HAP-1 (cell line): ENCODE data around the gene IGFBP5.

ENCODE experiments used
- DNase-seq, 2 experiments: peaks; one replicate each; pipeline ENCODE4 v3.0.0-alpha.2; 2016 to 2020; ENCODE audit warnings: low spot score in 2 of 2
- H3K27me3 ChIP-seq: fragments of 250-450 bp; sonication (Bioruptor Pico); 2 replicates; pipeline ENCODE4 v1.5.1; 2020; ENCODE audit warnings: low read depth, mild to moderate bottlenecking, moderate library complexity
- H3K36me3 ChIP-seq: fragments of 250-450 bp; sonication (Bioruptor Pico); replicated peaks from 2 replicates; pipeline ENCODE4 v1.5.1; 2020; ENCODE audit warnings: mild to moderate bottlenecking
- H3K4me1 ChIP-seq: fragments of 250-450 bp; sonication (Bioruptor Pico); 2 replicates; pipeline ENCODE4 v1.5.1; 2020; ENCODE audit warnings: mild to moderate bottlenecking
- H3K4me3 ChIP-seq: fragments of 250-450 bp; sonication (Bioruptor Pico); 2 replicates; pipeline ENCODE4 v1.5.1; 2020; ENCODE audit warnings: mild to moderate bottlenecking, moderate library complexity
- H3K9me3 ChIP-seq: fragments of 250-450 bp; sonication (Bioruptor Pico); 2 replicates; pipeline ENCODE4 v1.5.1; 2020; ENCODE audit warnings: mild to moderate bottlenecking, moderate library complexity
- in situ Hi-C: fragments of 300-500 bp; cut with MboI; formaldehyde crosslinking; loops from 3 replicates; pipeline ENCODE4 v1.14.3; 2020; ENCODE audit warnings: low sequenced_read_pairs, inconsistent platforms, mixed read lengths

The IGFBP5 gene

GRCh38 chr2:216727346-216728122 is 32.2 kb upstream of the IGFBP5 start:
- Histone ChIP-seq H3K27me3 (no peaks in the 10 kb centered on the region), H3K4me1 (no peaks in the 10 kb centered on the region), H3K36me3 (no peaks in the 10 kb centered on the region), H3K4me3 (no peak overlapping the region), H3K9me3 (no peaks in the 10 kb centered on the region)
- in situ Hi-C loops, result no loop called here
- no peak for DNase-seq

GRCh38 chr2:216724190-216724589 is 28.8 kb upstream of the IGFBP5 start:
- in situ Hi-C loops, result no loop called here
- no peak overlapping the region for H3K4me3 ChIP-seq
- no peaks in the 10 kb centered on the region for H3K4me1 ChIP-seq
- DNase-seq, result no peak
- H3K36me3 ChIP-seq, result no peaks in the 10 kb centered on the region
- H3K9me3 ChIP-seq, result no peaks in the 10 kb centered on the region
- H3K27me3 ChIP-seq, result no peaks in the 10 kb centered on the region

- Histone ChIP-seq H3K27me3 (no peaks in the 10 kb centered on the region), H3K4me1 (no peaks in the 10 kb centered on the region), H3K36me3 (no peaks in the 10 kb centered on the region), H3K9me3 (no peaks in the 10 kb centered on the region), H3K4me3 (no peak overlapping the region)
- in situ Hi-C loops, result no loop called here
- no peak for DNase-seq
Observed at GRCh38 chr2:216721141-216721540, 25.8 kb upstream of the IGFBP5 start.

GRCh38 chr2:216720722-216721121 is 25.4 kb upstream of the IGFBP5 start:
- Histone ChIP-seq H3K27me3 (no peaks in the 10 kb centered on the region), H3K9me3 (no peaks in the 10 kb centered on the region), H3K4me3 (no peak overlapping the region), H3K36me3 (no peaks in the 10 kb centered on the region), H3K4me1 (no peaks in the 10 kb centered on the region)
- in situ Hi-C loops, result no loop called here
- no peak for DNase-seq

GRCh38 chr2:216717907-216718615 is 22.7 kb upstream of the IGFBP5 start:
- no peaks in the 10 kb centered on the region for H3K27me3 ChIP-seq
- no peak for DNase-seq
- H3K9me3 ChIP-seq, result no peaks in the 10 kb centered on the region
- no peak overlapping the region for H3K4me3 ChIP-seq
- H3K36me3 ChIP-seq, result no peaks in the 10 kb centered on the region
- H3K4me1 ChIP-seq, result no peaks in the 10 kb centered on the region
- in situ Hi-C loops, result no loop called here

- H3K4me3 ChIP-seq, result no peak overlapping the region
- no peak for DNase-seq
- H3K36me3 ChIP-seq, result no peaks in the 10 kb centered on the region
- no peaks in the 10 kb centered on the region for H3K9me3 ChIP-seq
- in situ Hi-C loops, result no loop called here
- no peaks in the 10 kb centered on the region for H3K4me1 ChIP-seq
- no peaks in the 10 kb centered on the region for H3K27me3 ChIP-seq
Observed at GRCh38 chr2:216717491-216717901, 22.1 kb upstream of the IGFBP5 start.

- DNase-seq, result no peak
- Histone ChIP-seq H3K36me3 (no peaks in the 10 kb centered on the region), H3K9me3 (no peaks in the 10 kb centered on the region), H3K4me3 (no peak overlapping the region), H3K4me1 (no peaks in the 10 kb centered on the region), H3K27me3 (no peaks in the 10 kb centered on the region)
- in situ Hi-C loops, result no loop called here
Observed at GRCh38 chr2:216716109-216716508, 20.8 kb upstream of the IGFBP5 start.

- no peak for DNase-seq
- no peaks in the 10 kb centered on the region for H3K4me1 ChIP-seq
- H3K27me3 ChIP-seq, result no peaks in the 10 kb centered on the region
- H3K9me3 ChIP-seq, result no peaks in the 10 kb centered on the region
- no peak overlapping the region for H3K4me3 ChIP-seq
- in situ Hi-C loops, result no loop called here
- no peaks in the 10 kb centered on the region for H3K36me3 ChIP-seq
Observed at GRCh38 chr2:216715402-216715974, 20.1 kb upstream of the IGFBP5 start.

GRCh38 chr2:216714376-216714775 is 19.0 kb upstream of the IGFBP5 start:
- in situ Hi-C loops, result no loop called here
- H3K4me3 ChIP-seq, result no peak overlapping the region
- H3K36me3 ChIP-seq, result no peaks in the 10 kb centered on the region
- H3K9me3 ChIP-seq, result no peaks in the 10 kb centered on the region
- H3K4me1 ChIP-seq, result no peaks in the 10 kb centered on the region
- H3K27me3 ChIP-seq, result no peaks in the 10 kb centered on the region
- DNase-seq, result no peak

- Histone ChIP-seq H3K9me3 (no peaks in the 10 kb centered on the region), H3K27me3 (no peaks in the 10 kb centered on the region), H3K4me1 (no peaks in the 10 kb centered on the region), H3K36me3 (no peaks in the 10 kb centered on the region), H3K4me3 (no peak overlapping the region)
- in situ Hi-C loops, result no loop called here
- DNase-seq, result no peak
Observed at GRCh38 chr2:216713691-216714336, 18.5 kb upstream of the IGFBP5 start.

GRCh38 chr2:216711348-216711747 is 16.0 kb upstream of the IGFBP5 start:
- Histone ChIP-seq H3K4me1 (no peaks in the 10 kb centered on the region), H3K36me3 (no peaks in the 10 kb centered on the region), H3K9me3 (no peaks in the 10 kb centered on the region), H3K4me3 (no peak overlapping the region), H3K27me3 (no peaks in the 10 kb centered on the region)
- no peak for DNase-seq
- in situ Hi-C loops, result no loop called here

GRCh38 chr2:216710551-216711301 is 15.4 kb upstream of the IGFBP5 start:
- Histone ChIP-seq H3K9me3 (no peaks in the 10 kb centered on the region), H3K36me3 (no peaks in the 10 kb centered on the region)

GRCh38 chr2:216702756-216703155 is 7.4 kb upstream of the IGFBP5 start:
- Histone ChIP-seq H3K9me3 (no peaks in the 10 kb centered on the region), H3K4me3 (no peak overlapping the region), H3K36me3 (no peaks in the 10 kb centered on the region), H3K27me3 (no peaks in the 10 kb centered on the region), H3K4me1 (peaks cover 15% of the 10 kb centered on the region)
- in situ Hi-C loops, result no loop called here
- DNase-seq, result no peak

More at GRCh38 chr2:216710551-216711301, 15.4 kb upstream of the IGFBP5 start:
- H3K27me3 ChIP-seq, result no peaks in the 10 kb centered on the region
- no peak for DNase-seq
- in situ Hi-C loops, result no loop called here
- no peaks in the 10 kb centered on the region for H3K4me1 ChIP-seq
- no peak overlapping the region for H3K4me3 ChIP-seq
